Panc1 (cell line): ENCODE measurements around the gene SV2C.

Source experiments
- POLR2AphosphoS5 ChIP-seq: IDR thresholded peaks from 2 replicates; pipeline ENCODE4 v1.6.1; 2012; ENCODE audit warnings: mild to moderate bottlenecking, low read depth, low read length, moderate library complexity
- SIN3A ChIP-seq: IDR thresholded peaks from 2 replicates; pipeline ENCODE4 v1.6.1; 2012; ENCODE audit warnings: low read depth, mild to moderate bottlenecking, low read length, moderate library complexity, borderline replicate concordance; ENCODE audit not compliant: insufficient read depth
- TCF7L2 ChIP-seq: IDR thresholded peaks from 2 replicates; pipeline ENCODE4 v1.6.1; 2011; ENCODE audit warnings: mild to moderate bottlenecking, low read depth, low read length, inconsistent platforms
- TF ChIP-seq, protein P1 (sequence below): fragments of 450-650 bp; IDR thresholded peaks from 2 replicates; pipeline ENCODE4 v1.5.1; 2017; ENCODE audit warnings: mild to moderate bottlenecking

- TF ChIP-seq, protein P1, sequence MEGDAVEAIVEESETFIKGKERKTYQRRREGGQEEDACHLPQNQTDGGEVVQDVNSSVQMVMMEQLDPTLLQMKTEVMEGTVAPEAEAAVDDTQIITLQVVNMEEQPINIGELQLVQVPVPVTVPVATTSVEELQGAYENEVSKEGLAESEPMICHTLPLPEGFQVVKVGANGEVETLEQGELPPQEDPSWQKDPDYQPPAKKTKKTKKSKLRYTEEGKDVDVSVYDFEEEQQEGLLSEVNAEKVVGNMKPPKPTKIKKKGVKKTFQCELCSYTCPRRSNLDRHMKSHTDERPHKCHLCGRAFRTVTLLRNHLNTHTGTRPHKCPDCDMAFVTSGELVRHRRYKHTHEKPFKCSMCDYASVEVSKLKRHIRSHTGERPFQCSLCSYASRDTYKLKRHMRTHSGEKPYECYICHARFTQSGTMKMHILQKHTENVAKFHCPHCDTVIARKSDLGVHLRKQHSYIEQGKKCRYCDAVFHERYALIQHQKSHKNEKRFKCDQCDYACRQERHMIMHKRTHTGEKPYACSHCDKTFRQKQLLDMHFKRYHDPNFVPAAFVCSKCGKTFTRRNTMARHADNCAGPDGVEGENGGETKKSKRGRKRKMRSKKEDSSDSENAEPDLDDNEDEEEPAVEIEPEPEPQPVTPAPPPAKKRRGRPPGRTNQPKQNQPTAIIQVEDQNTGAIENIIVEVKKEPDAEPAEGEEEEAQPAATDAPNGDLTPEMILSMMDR = no peak
- no peak for TF ChIP-seq SIN3A
- no peak for TF ChIP-seq TCF7L2
- no peak for TF ChIP-seq POLR2AphosphoS5
These were observed 289.3 kb downstream of the SV2C start for GRCh38 chr5:76372323-76373054.
